Upper lobe of left lung (tissue), 4 donors: ENCODE measurements around the gene ATP11C.

Source experiments
- POLR2A ChIP-seq, 4 donors: fragments of 450-650 bp; IDR thresholded peaks; one replicate each; pipeline ENCODE4 v1.5.1; 2016 to 2017; ENCODE audit warnings: antibody characterized with exemption in 4 of 4, mild to moderate bottlenecking in 2 of 4
- POLR2AphosphoS5 ChIP-seq, 2 donors: sonication (generic); formaldehyde crosslinking; IDR thresholded peaks; one replicate each; pipeline ENCODE4 v1.5.1; 2017; ENCODE audit warnings: antibody characterized with exemption in 2 of 2
- TF ChIP-seq, protein P1 (sequence below), 6 experiments: fragments of 450-650 bp in 4 of 6; fragments of 200-600 bp in 2 of 6; sonication (generic) in 2 of 6; IDR thresholded peaks; one replicate each; pipeline ENCODE4 v1.5.1; 2016 to 2019; ENCODE audit warnings: antibody characterized with exemption in 6 of 6

DNA sequence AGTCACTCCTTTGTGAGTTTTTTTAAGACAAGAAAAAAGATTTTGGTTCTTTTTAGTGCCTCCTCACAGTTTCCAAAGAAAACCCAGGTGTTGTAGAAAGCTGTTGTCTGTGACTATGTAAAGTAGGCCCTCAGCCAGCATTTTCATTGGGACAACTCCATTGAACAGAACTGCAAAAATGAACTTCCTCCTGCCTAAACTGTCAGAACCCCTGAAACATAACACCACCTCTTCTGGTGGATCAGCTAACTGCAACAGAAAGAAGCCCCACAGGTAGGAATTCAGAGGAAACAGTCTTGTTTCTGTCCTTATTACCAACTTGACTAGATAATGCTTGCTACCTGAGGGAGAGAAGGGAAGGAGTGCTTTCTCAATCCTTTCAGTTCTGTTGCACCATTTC lies 3.4 kb upstream of the ATP11C start:
- TF ChIP-seq POLR2A (IDR thresholded peaks at IDR 0.05) (no peak), POLR2AphosphoS5 (IDR thresholded peaks at IDR 0.05) (no peak)
- TF ChIP-seq, protein P1, sequence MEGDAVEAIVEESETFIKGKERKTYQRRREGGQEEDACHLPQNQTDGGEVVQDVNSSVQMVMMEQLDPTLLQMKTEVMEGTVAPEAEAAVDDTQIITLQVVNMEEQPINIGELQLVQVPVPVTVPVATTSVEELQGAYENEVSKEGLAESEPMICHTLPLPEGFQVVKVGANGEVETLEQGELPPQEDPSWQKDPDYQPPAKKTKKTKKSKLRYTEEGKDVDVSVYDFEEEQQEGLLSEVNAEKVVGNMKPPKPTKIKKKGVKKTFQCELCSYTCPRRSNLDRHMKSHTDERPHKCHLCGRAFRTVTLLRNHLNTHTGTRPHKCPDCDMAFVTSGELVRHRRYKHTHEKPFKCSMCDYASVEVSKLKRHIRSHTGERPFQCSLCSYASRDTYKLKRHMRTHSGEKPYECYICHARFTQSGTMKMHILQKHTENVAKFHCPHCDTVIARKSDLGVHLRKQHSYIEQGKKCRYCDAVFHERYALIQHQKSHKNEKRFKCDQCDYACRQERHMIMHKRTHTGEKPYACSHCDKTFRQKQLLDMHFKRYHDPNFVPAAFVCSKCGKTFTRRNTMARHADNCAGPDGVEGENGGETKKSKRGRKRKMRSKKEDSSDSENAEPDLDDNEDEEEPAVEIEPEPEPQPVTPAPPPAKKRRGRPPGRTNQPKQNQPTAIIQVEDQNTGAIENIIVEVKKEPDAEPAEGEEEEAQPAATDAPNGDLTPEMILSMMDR (IDR thresholded peaks at IDR 0.05): no peak
